Measurements from ENCODE around the gene C20orf204.

C20orf204 gene

DNA sequence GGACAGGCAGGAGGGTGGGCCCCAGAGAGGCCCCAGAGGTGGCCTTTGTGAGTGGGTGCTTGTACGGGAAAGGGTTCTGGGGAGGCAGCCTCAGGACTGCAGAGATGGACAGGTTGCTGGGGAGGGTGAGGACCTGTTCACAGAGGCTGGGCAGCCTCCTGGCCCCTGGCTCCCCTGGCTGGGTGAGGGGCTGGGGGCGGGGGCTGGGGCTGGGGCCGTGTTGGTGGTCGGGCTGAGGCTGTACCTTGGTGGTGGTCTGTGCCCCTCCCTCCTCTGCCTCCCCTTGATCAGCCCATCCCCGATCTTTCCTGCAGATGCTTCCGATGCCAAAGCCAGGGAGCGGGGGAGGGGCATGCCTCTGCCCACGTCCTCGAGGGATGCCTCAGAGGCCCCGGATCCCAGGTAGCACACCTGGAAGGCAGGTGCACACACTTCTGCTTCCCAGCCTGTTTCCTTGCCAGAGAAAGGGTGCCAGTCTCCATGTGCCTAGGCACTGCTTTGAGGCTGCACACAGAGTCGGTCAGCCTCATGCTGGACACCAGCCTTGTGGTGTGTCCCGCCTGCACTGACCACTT, 31.8 kb downstream of the C20orf204 start:
- H3K36me3 Mint-ChIP-seq = peaks cover 7% of the 10 kb centered on the region
- no peaks in the 10 kb centered on the region for H3K27me3 Mint-ChIP-seq
- no peak overlapping the region for H3K27ac Mint-ChIP-seq
- H3K9me3 Mint-ChIP-seq = no peaks in the 10 kb centered on the region
- no peak overlapping the region for H3K4me3 Mint-ChIP-seq
- ATAC-seq = no peak
- H3K4me1 Mint-ChIP-seq = peaks cover 72% of the 10 kb centered on the region

DNA sequence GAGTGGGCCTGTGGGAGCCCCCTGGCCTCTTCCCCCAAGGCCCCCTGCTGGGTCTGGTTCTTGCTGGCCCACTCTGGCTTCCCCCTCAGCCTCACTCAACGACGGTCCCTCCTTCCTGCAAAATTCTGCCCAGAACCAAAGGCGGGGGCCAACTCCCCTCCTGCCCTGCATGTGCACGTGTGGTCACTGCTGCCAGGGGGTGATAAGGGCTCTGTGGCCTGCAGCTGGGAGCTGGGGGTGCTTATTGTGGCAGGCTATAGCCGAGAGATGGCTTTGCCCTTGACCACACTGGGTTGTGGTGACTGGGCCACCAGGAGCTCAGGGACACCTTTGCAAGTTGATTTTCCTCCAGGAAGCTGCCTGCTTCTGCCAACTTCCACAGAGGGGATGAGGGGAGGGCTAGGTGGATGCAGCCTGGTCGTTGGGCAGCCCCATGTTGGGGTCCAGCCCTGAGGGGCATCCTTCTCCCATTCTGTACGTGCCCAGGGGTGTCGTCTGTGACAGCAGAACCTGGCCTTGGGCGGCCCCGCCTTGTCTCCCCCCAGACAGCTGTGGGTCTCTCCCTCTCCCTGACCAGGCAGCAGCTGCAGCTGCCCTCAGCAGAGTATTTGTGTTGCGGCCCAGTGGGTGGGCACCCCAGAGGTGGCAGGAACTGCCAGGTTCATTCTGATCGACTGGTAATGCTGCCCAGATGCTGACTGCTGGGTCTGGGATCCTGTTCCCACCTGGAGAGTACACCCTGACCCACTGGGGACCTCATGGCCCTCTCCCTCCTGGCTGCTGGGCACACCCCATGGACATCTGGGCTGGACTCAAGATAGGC, 32.6 kb downstream of the C20orf204 start:
- H3K27me3 Mint-ChIP-seq = no peaks in the 10 kb centered on the region
- peaks cover 13% of the 10 kb centered on the region for H3K36me3 Mint-ChIP-seq
- H3K9me3 Mint-ChIP-seq = no peaks in the 10 kb centered on the region
- no peak overlapping the region for H3K27ac Mint-ChIP-seq
- no peak overlapping the region for H3K4me3 Mint-ChIP-seq
- H3K4me1 Mint-ChIP-seq = peaks cover 70% of the 10 kb centered on the region
- no peak for ATAC-seq

DNA sequence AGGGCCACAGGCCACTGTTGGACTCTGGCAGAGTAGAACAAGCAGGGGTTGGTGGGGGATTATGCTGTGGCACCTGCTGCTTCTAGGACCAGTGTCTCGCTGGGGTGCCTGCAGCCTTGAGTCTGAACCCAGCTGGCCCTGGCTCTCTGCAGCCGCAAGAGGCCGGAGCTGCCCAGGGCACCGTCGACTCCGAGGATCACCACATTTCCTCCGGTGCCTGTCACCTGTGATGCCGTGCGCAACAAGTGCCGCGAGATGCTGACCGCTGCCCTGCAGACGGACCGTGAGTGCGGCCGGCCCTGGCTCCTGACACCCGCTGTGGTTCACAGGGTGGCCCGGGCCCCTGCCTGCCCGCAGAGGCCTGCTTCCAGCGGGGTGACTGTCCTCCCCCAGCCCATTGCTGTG, 33.2 kb downstream of the C20orf204 start:
- Mint-ChIP-seq H3K27ac (no peak overlapping the region), H3K4me1 (peaks cover 68% of the 10 kb centered on the region)

DNA sequence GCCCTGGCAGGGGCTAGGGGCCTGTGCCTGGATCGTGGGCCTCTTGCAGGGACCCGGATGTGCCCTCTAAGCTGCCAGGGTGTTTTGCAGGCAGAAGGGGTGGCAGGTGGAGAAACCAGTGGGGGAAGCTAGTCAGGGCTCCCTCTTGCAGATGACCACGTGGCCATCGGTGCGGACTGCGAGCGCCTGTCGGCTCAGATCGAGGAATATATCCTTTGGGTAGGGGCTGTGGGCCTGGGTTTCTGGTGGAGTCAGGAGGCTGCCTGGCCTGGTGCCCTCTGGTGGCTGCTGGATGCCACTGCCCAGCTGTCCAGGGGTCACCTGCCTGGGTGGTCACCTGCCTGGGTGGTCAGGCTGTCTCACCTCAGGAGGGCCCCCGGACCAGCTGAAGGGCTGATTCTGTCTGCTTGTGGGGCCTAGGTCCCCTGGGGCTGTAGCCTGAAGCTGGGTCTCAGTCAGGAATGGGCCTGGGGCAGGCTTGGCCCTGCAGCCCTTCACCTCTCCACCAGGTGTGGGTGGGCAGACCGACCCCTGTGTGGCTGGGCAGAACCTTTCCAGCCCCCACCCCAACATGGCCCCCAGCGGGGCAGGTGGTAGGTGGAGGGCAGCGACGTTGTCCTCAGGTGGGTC, 33.7 kb downstream of the C20orf204 start:
- Mint-ChIP-seq H3K4me1 (peaks cover 68% of the 10 kb centered on the region), H3K36me3 (peaks cover 23% of the 10 kb centered on the region), H3K27me3 (no peaks in the 10 kb centered on the region), H3K9me3 (no peaks in the 10 kb centered on the region), H3K27ac (no peak overlapping the region), H3K4me3 (no peak overlapping the region)
- no peak for ATAC-seq

More for the DNA sequence above, 33.2 kb downstream of the C20orf204 start:
- Mint-ChIP-seq H3K9me3 (no peaks in the 10 kb centered on the region), H3K36me3 (peaks cover 18% of the 10 kb centered on the region), H3K27me3 (no peaks in the 10 kb centered on the region), H3K4me3 (no peak overlapping the region)
- ATAC-seq = no peak

DNA sequence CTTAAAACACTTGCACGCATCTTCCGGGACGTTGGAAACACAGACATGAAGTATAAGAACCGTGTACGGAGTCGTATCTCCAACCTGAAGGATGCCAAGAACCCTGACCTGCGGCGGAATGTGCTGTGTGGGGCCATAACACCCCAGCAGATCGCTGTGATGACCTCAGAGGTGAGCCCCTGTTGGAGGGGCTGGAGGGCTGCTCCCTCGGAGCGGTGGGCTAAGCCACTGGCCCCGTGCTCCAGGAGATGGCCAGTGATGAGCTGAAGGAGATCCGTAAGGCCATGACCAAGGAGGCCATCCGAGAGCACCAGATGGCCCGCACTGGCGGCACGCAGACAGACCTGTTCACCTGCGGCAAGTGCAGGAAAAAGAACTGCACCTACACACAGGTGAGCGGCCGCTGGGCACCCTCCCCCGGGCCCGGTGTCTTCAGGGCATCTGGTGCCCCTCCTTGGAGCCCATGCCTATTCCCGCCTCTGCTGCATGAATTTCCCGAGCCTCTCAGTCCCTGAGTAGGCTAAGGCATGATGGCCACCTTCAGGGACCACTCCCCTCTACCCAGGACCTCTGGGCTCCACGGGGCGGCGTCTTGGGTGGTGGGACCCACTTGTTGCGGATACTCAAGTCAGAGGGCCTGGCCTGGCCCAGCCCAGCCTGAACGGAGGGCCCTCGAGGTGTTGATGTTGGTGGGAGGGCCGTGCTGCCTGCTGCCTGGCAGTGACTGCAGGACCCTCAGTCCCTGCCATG, 34.4 kb downstream of the C20orf204 start:
- no peak for ATAC-seq
- Mint-ChIP-seq H3K9me3 (no peaks in the 10 kb centered on the region), H3K27me3 (no peaks in the 10 kb centered on the region), H3K36me3 (peaks cover 30% of the 10 kb centered on the region), H3K4me3 (no peak overlapping the region), H3K27ac (no peak overlapping the region), H3K4me1 (peaks cover 68% of the 10 kb centered on the region)

- Mint-ChIP-seq H3K36me3 (peaks cover 37% of the 10 kb centered on the region), H3K27ac (peak overlapping the region; percentile 71), H3K4me1 (peaks cover 68% of the 10 kb centered on the region), H3K4me3 (no peak overlapping the region), H3K27me3 (no peaks in the 10 kb centered on the region), H3K9me3 (no peaks in the 10 kb centered on the region)
- no peak for ATAC-seq
These were observed 35.7 kb downstream of the C20orf204 start for GRCh38 chr20:64071341-64072332.

DNA sequence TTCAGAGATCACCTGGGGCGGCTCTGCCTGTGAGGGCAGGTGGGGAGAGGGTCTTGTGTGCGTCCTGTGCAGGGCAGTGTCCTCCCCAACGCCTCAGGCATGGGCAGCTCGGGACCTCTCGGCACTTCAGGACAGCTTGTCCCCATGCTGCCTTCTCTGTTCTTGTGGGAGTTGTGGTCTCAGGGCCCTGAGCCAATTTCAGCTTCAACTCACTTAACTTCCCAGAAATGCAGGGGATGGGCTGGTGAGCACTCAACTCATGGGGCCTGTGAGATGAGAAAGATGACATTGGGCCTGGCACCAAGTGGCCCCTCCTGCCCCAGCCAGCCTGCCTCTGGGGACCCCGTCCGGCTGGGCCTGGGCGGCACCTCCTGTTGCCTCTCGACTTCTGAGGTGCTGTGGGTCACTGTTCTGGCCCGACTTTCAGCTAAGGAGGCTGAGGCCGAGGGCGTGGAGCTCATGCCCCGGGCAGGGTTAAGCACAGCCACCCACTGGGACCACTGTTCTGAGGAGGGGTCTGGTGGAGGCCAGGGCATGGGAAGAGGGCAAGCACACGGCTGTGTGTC, 36.6 kb downstream of the C20orf204 start:
- Mint-ChIP-seq H3K9me3 (no peaks in the 10 kb centered on the region), H3K36me3 (peaks cover 37% of the 10 kb centered on the region), H3K4me1 (peaks cover 68% of the 10 kb centered on the region), H3K27ac (peak overlapping the region; percentile 71), H3K27me3 (no peaks in the 10 kb centered on the region), H3K4me3 (no peak overlapping the region)
- ATAC-seq = no peak

DNA sequence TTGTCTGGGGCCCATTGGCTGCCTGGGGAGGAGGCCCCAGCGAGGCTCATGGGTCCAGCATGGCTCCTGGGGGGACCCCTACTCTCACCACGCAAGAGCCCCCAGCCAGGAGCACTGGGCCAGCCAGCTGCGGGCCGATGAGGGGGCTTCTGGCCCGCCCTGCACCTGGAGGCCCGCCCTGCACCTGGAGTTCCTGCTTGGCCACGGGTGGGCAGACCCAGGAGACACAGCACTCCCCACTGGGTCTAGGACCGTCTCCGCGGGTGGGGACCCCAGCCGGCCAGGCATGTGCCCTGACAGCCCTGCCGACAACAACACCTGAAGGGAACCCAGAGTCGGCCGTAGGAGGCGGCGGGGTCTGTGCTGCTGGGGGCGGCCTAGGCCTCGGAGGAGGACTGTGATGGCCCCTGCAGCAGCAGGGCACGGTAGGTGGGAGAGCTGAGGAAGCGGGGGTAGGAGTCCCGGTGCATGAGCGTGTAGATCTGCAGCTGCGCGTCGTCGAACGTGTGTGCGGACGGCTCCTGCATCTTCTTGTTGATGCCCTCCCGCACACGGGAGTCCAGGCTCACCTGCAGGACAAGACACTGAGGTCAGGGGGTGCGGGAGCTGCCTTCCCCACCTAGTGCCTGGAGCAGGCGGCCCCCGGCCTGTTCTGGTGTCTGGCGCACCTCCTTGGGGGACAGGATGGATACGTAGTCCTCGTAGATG, 37.6 kb downstream of the C20orf204 start:
- H3K27me3 Mint-ChIP-seq = no peaks in the 10 kb centered on the region

DNA sequence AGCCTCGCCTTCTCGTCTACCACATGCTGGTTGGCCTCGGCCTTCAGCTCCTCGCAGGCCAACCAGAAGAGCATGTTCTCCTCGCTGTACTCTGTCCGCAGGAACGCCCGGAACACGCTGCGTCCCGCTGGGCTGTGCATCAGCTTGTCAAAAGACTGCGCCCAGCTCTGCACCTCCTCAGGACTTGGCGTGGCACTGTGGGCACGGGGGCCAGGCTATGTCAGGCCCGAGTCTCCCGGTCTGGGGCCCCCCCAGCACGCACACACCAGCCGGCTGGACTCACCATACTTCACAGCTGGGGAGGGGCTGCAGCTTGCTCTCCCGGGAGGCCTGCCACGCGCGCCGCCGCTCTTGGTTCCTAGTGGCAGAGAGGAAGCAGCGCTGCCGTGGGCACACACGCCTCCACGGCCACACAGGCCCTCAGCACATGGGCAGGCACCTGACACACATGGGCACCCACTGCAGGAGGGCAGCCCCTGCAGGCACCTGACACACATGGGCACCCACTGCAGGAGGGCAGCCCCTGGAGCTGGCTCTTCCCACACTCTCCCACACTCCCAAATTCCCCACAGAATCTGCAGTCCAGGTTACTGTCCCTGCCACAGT, 38.3 kb downstream of the C20orf204 start:
- no peaks in the 10 kb centered on the region for H3K9me3 Mint-ChIP-seq
- H3K27me3 Mint-ChIP-seq = no peaks in the 10 kb centered on the region
- H3K4me1 Mint-ChIP-seq = peaks cover 66% of the 10 kb centered on the region
- ATAC-seq = no peak
- peaks cover 37% of the 10 kb centered on the region for H3K36me3 Mint-ChIP-seq
- H3K4me3 Mint-ChIP-seq = no peak overlapping the region
- H3K27ac Mint-ChIP-seq = peak overlapping the region; percentile 48

More for the DNA sequence above, 37.6 kb downstream of the C20orf204 start:
- no peak for ATAC-seq
- peaks cover 37% of the 10 kb centered on the region for H3K36me3 Mint-ChIP-seq
- peak overlapping the region; percentile 48 for H3K27ac Mint-ChIP-seq
- no peaks in the 10 kb centered on the region for H3K9me3 Mint-ChIP-seq
- H3K4me3 Mint-ChIP-seq = no peak overlapping the region
- H3K4me1 Mint-ChIP-seq = peaks cover 66% of the 10 kb centered on the region

GRCh38 chr20:64074963-64075362, 39.0 kb downstream of the C20orf204 start:
- H3K36me3 Mint-ChIP-seq = peaks cover 37% of the 10 kb centered on the region
- peaks cover 67% of the 10 kb centered on the region for H3K4me1 Mint-ChIP-seq
- no peak for ATAC-seq
- H3K4me3 Mint-ChIP-seq = no peak overlapping the region
- no peaks in the 10 kb centered on the region for H3K27me3 Mint-ChIP-seq
- H3K27ac Mint-ChIP-seq = no peak overlapping the region
- H3K9me3 Mint-ChIP-seq = no peaks in the 10 kb centered on the region

- Mint-ChIP-seq H3K4me1 (peaks cover 71% of the 10 kb centered on the region), H3K9me3 (no peaks in the 10 kb centered on the region), H3K4me3 (no peak overlapping the region), H3K27me3 (no peaks in the 10 kb centered on the region), H3K27ac (peak overlapping the region; percentile 96), H3K36me3 (peaks cover 37% of the 10 kb centered on the region)
- no peak for ATAC-seq
These were observed 39.6 kb downstream of the C20orf204 start for GRCh38 chr20:64075556-64075955.

DNA sequence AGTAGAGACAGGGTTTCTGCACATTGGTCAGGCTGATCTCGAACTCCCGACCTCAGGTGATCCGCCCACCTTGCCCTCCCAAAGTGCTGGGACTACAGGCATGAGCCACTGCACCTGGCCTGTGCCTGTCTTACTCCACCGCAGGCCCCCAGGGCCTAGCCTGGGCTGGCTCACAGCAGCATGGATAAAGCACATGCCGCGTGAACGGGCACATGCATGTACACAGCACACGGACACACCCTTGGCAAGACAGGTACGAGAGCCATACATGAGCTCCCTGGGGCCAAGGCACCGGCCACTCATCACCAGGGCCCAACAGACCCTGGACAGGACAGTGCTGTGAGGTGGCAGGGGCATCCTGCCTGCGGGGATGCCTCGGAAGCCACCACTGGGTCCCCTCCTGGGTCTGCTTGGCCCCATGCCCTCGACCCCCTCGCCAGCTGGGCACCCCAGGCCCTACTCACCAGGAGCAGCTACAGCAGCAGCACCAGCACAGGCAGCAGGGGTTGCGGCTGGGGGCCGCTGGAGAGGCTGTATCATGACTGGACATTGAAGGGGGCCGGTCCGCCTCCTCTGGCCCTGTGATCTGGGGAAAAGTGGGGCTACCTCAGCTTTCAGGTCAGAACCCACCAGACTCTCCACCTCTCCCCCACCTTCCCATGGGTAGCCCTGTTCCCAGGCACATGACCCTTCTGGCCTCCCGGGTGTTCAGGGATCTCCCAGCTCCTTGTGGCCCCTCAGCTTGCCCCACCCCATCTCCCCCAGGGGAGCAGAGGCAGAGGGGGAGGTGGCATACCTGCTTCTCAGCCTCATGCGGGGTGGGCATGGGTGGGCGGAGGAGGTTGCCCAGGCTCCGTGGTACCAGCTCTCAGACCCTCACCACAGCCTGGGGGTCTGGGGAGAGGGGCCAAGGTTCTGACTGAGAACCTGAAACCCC, 40.3 kb downstream of the C20orf204 start:
- H3K27me3 Mint-ChIP-seq = no peaks in the 10 kb centered on the region
- no peaks in the 10 kb centered on the region for H3K9me3 Mint-ChIP-seq
- H3K4me3 Mint-ChIP-seq = peak overlapping the region; percentile 97
- H3K4me1 Mint-ChIP-seq = peaks cover 64% of the 10 kb centered on the region
- no peak for ATAC-seq
- H3K36me3 Mint-ChIP-seq = peaks cover 37% of the 10 kb centered on the region
- peak overlapping the region; percentile 96 for H3K27ac Mint-ChIP-seq

Measured in stimulated activated memory B cell treated with anti-CD40 and anti-IgM and Interleukin-4, amounts not matched to agents 10 μg/mL and 1 μg/mL and 100 μg/mL, for 72 hours (primary cell).